ENCODE data around the gene SSH2.

The SSH2 gene, protein sequence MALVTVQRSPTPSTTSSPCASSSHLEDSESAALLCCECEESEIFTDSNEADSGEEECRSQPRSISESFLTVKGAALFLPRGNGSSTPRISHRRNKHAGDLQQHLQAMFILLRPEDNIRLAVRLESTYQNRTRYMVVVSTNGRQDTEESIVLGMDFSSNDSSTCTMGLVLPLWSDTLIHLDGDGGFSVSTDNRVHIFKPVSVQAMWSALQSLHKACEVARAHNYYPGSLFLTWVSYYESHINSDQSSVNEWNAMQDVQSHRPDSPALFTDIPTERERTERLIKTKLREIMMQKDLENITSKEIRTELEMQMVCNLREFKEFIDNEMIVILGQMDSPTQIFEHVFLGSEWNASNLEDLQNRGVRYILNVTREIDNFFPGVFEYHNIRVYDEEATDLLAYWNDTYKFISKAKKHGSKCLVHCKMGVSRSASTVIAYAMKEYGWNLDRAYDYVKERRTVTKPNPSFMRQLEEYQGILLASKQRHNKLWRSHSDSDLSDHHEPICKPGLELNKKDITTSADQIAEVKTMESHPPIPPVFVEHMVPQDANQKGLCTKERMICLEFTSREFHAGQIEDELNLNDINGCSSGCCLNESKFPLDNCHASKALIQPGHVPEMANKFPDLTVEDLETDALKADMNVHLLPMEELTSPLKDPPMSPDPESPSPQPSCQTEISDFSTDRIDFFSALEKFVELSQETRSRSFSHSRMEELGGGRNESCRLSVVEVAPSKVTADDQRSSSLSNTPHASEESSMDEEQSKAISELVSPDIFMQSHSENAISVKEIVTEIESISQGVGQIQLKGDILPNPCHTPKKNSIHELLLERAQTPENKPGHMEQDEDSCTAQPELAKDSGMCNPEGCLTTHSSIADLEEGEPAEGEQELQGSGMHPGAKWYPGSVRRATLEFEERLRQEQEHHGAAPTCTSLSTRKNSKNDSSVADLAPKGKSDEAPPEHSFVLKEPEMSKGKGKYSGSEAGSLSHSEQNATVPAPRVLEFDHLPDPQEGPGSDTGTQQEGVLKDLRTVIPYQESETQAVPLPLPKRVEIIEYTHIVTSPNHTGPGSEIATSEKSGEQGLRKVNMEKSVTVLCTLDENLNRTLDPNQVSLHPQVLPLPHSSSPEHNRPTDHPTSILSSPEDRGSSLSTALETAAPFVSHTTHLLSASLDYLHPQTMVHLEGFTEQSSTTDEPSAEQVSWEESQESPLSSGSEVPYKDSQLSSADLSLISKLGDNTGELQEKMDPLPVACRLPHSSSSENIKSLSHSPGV (N-terminal part only)

GRCh38 chr17:29929533-29930408 is at the start of gene SSH2:
Gene SSH2 (minus strand): TSS chr17:29930228. CDS start chr17:29930000, 228 bp downstream.
- TF ChIP-seq GATA2 (IDR thresholded peaks at IDR 0.05; ENCODE audit: low read depth, low read length) = no peak
- no peak for TF ChIP-seq GATA3 (IDR thresholded peaks at IDR 0.05; ENCODE audit: low read depth, low read length)

DNA sequence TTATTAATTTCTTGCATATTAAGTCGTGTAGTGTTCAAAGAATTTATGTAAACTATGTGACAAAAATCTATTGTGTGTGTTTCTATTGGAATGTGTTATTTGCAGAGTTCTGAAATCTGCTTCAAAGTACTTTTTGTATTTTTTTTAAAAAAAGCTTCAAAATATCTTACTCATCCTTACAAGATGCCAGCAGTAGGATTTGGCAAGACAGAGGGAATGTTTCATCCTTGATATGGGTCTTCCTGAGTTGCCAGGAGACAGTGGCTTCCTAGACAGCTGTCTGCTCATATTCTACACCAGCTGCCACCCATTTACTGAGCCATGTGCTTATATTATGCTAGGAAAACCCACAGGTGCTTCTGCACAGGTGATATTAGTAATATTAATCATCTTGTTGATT is 47.8 kb upstream of the SSH2 start:
- TF ChIP-seq GATA2 (IDR thresholded peaks at IDR 0.05; ENCODE audit: low read depth, low read length) = no peak
- no peak for TF ChIP-seq GATA3 (IDR thresholded peaks at IDR 0.05; ENCODE audit: low read depth, low read length)

DNA sequence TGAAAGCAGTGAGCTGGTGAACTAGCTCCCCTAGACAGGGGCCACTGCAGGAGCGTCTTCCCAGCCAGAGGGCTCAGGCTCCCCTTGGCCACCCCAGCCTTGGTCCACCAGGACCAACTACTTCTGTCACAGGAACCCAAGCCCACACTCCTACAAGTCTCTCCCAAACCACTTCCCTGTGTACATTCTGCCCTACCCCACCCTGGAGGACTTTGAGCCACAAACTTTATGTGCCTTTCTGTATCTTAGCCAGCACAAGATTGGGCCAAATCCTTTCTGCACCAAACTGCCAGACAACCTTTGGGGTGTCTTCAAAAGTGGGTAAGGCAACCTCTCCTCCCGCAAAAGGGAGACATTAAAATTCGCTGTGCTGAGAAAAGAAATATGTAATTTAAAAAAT is 43.0 kb upstream of the SSH2 start:
- TF ChIP-seq GATA3 (IDR thresholded peaks at IDR 0.05; ENCODE audit: low read depth, low read length) = no peak
- no peak for TF ChIP-seq GATA2 (IDR thresholded peaks at IDR 0.05; ENCODE audit: low read depth, low read length)

DNA sequence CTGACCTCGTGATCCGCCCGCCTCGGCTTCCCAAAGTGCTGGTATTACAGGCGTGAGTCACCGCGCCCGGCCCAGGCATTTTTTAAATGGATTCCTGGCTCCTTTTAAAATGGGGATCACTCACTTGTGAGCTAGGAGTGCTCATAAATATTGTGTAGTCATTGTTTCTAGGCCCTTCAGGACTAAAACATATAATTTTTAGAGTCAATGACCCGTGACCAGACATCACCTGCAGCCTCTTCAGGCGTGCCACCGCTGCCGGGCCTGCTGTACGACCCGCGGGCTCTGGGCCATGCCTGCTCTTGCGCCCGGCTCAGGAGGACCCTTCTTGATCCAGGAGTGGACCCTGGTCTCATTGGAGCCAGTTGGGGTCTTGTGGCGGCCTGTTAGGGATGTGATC is 42.2 kb upstream of the SSH2 start:
- TF ChIP-seq GATA2 (IDR thresholded peaks at IDR 0.05; ENCODE audit: low read depth, low read length) = no peak
- TF ChIP-seq GATA3 (IDR thresholded peaks at IDR 0.05; ENCODE audit: low read depth, low read length) = no peak

DNA sequence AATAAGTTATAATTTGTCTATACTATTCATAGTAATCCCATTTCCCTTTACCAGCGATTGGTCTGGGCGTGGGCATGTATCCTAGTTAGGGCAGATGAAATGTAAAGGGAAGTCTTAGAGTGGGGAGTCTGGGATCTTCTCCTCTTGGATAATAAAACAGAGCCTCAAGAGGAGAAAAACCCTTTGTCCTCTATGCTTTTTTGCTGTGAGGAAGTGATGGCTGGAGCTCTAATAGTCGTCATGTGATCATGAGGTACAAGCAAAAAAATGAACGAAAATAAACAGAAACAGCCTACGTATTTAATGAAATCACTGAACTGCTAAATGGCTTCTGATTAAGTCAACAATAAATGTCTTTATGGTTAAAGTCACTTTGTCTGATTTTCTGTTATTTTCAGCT is 38.2 kb upstream of the SSH2 start:
- TF ChIP-seq GATA3 (IDR thresholded peaks at IDR 0.05; ENCODE audit: low read depth, low read length) (no peak), GATA2 (IDR thresholded peaks at IDR 0.05; ENCODE audit: low read depth, low read length) (no peak)

DNA sequence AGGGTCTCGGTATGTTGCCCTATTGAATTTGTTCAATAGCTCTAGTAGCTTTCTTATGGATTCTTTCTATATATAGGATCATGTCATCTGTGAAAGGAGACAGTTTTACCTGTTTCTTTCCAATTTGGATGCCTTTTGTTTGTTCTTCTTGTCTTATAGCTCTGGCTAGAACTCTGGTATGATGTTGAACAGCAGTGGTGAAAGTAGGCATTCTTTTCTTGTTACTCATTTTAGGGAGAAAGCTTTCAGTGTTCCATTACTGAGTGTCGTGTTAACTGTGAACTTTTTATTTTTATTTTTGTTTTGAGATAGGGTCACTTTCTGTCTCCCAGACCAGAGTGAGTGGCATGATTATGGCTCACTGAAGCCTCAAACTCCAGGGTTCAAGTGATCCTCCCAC is 32.6 kb upstream of the SSH2 start:
- no peak for TF ChIP-seq GATA2 (IDR thresholded peaks at IDR 0.05; ENCODE audit: low read depth, low read length)
- no peak for TF ChIP-seq GATA3 (IDR thresholded peaks at IDR 0.05; ENCODE audit: low read depth, low read length)

GRCh38 chr17:29959658-29960337 is 29.8 kb upstream of the SSH2 start:
- no peak for TF ChIP-seq GATA2 (IDR thresholded peaks at IDR 0.05; ENCODE audit: low read depth, low read length)
- no peak for TF ChIP-seq GATA3 (IDR thresholded peaks at IDR 0.05; ENCODE audit: low read depth, low read length)

DNA sequence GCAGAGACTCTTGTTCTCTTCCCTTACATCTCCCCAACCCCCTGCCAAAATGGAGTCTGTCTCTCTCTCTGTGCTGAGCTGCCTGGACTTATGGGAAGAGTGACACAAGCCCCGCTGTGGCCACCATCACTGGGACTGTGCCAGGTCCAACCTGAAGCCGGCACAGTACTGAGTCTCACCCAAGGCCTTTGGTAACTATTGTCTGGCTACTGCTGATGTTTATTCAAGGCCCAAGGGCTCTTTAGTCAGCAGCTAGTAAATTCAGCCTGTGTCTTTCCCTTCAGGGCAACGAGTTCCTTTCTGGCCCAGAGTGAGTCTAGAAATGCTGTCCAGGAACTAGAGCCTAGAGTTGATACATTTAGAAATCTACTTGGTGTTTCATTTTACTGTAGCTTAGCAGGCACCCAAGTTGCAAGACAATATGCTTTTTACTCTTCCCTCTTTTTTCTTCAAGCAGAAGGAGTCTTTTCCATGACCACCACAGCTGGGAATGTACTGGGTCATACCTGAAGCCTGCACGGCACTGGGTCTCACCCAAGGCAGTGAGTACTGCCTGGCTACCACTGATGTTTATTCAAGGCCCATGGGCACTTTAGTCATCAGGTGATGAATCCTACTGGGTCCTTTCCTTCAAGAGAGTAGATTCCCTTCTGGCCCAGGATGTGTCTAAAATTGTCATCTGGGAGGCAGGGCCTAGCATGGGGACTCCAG is 29.1 kb upstream of the SSH2 start:
- TF ChIP-seq GATA3 (IDR thresholded peaks at IDR 0.05; ENCODE audit: low read depth, low read length) (no peak), GATA2 (IDR thresholded peaks at IDR 0.05; ENCODE audit: low read depth, low read length) (no peak)

GRCh38 chr17:29956225-29956624 is 26.2 kb upstream of the SSH2 start:
- no peak for TF ChIP-seq GATA3 (IDR thresholded peaks at IDR 0.05; ENCODE audit: low read depth, low read length)
- TF ChIP-seq GATA2 (IDR thresholded peaks at IDR 0.05; ENCODE audit: low read depth, low read length) = no peak

DNA sequence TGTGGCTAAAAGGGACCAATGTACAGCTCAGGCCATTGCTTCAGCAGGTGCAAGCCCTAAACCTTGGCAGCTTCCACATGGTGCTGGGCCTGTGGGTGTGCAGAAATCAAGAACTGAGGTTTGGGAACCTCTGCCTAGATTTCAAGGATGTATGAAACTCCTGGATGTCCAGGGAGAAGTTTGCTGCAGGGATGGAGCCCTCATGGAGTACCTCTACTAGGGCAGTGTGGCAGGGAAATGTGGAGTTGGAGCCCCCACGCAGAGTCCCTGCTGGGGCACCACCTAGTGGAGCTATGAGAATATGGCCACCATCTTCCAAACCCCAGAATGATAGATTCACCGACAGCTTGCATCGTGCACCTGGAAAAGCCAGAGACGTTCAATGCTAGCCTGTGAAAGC is 24.4 kb upstream of the SSH2 start:
- TF ChIP-seq GATA3 (IDR thresholded peaks at IDR 0.05; ENCODE audit: low read depth, low read length) = no peak
- no peak for TF ChIP-seq GATA2 (IDR thresholded peaks at IDR 0.05; ENCODE audit: low read depth, low read length)

GRCh38 chr17:29949696-29950095 is 19.7 kb upstream of the SSH2 start:
- no peak for TF ChIP-seq GATA2 (IDR thresholded peaks at IDR 0.05; ENCODE audit: low read depth, low read length)
- no peak for TF ChIP-seq GATA3 (IDR thresholded peaks at IDR 0.05; ENCODE audit: low read depth, low read length)
